Suprapubic skin (tissue), 4 donors: ENCODE measurements around the gene GAPDHS.

Experiments
- CTCF ChIP-seq, 2 donors: fragments of 200-600 bp in 1 of 2; fragments of 450-650 bp in 1 of 2; sonication (generic) in 1 of 2; IDR thresholded peaks; one replicate each; pipeline ENCODE4 v1.5.1; 2016 to 2019; ENCODE audit warnings: antibody characterized with exemption in 2 of 2, mild to moderate bottlenecking in 1 of 2, moderate library complexity in 1 of 2
- EP300 ChIP-seq: sonication (generic); formaldehyde crosslinking; IDR thresholded peaks from one replicate; pipeline ENCODE4 v1.6.1; 2017; ENCODE audit warnings: antibody characterized with exemption
- POLR2A ChIP-seq, 2 donors: fragments of 450-650 bp; IDR thresholded peaks; one replicate each; pipeline ENCODE4 v1.6.1; 2017; ENCODE audit warnings: antibody characterized with exemption in 2 of 2, mild to moderate bottlenecking in 2 of 2, moderate library complexity in 2 of 2
- POLR2AphosphoS5 ChIP-seq, 3 donors: sonication (generic); formaldehyde crosslinking; IDR thresholded peaks; one replicate each; pipeline ENCODE4 v1.6.1; 2017; ENCODE audit warnings: antibody characterized with exemption in 3 of 3

DNA sequence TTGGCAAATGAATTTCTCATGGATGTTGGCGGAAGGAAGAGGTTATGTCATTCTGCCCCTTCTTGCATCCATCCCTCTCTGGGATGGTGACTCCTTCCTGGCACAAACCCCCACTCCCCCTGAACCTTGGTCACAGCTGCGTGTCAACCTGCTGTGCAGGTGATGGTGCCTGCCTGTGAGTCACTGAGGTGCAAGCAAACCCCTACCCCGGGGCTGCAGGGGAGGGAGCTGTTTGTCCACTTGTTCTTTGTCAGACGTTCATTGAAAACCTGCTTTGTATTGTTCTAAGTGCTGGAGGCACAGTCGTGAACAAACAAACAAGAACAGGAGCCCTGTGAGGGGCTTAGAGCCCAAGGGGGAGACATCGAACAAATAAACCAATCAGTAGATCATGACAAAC lies 2.0 kb upstream of the GAPDHS start:
- no peak for TF ChIP-seq POLR2AphosphoS5 (IDR thresholded peaks at IDR 0.05)
- no peak for TF ChIP-seq CTCF (IDR thresholded peaks at IDR 0.05)
- no peak for TF ChIP-seq POLR2A (IDR thresholded peaks at IDR 0.05)
- TF ChIP-seq EP300, result no peak
